Right atrium auricular region (tissue), 2 donors: Measurements from ENCODE around the gene ZNF555. TPM values are rescaled to one million over a fixed set of nuclear protein-coding genes. Genes with fewer than 3 reads are reported as not detected.
A peak's percentile ranks its signal among the peaks of the same experiment; 100 is the strongest.

Experiments
- DNase-seq: peaks from one replicate; pipeline ENCODE4 v3.0.0-alpha.2; 2019; ENCODE audit warnings: low spot score
- H3K27ac ChIP-seq, 2 donors: fragments of 200-600 bp; sonication (generic); 1 replicate in 1 of 2; 2 replicates in 1 of 2; pipeline ENCODE4 v1.5.1; 2016 to 2019
- H3K27me3 ChIP-seq, 2 donors: fragments of 200-600 bp; sonication (generic); one replicate each; pipeline versions ENCODE4 v1.5.1 to v1.6.0; 2017 to 2019
- H3K36me3 ChIP-seq: fragments of 200-600 bp; sonication (generic); one replicate; pipeline ENCODE4 v1.5.1; 2016
- H3K4me1 ChIP-seq, 2 donors: fragments of 200-600 bp; sonication (generic); one replicate each; pipeline versions ENCODE4 v1.5.1 to v1.6.0; 2017 to 2019
- H3K4me3 ChIP-seq, 2 donors: fragments of 200-600 bp; sonication (generic); 1 replicate in 1 of 2; 2 replicates in 1 of 2; pipeline ENCODE4 v1.5.1; 2017 to 2019; ENCODE audit warnings: mild to moderate bottlenecking in 1 of 2, moderate library complexity in 1 of 2
- H3K9me3 ChIP-seq, 2 donors: fragments of 200-600 bp; sonication (generic); one replicate each; pipeline ENCODE4 v1.5.1; 2019
- CTCF ChIP-seq, 2 donors: fragments of 200-600 bp; sonication (generic); IDR thresholded peaks; one replicate each; pipeline ENCODE4 v1.5.1; 2019; ENCODE audit warnings: antibody characterized with exemption in 2 of 2
- total RNA-seq, 2 donors: library from RNA; depleted of rRNA; stranded (reverse); fragments of >200 nt; gene quantifications; one replicate each; pipeline ENCODE4 v1.1.0, GENCODE V29; 2016

Gene ZNF555
- total RNA-seq, 2 donors from 2014 or later = 5.5 to 5.9 TPM

DNA sequence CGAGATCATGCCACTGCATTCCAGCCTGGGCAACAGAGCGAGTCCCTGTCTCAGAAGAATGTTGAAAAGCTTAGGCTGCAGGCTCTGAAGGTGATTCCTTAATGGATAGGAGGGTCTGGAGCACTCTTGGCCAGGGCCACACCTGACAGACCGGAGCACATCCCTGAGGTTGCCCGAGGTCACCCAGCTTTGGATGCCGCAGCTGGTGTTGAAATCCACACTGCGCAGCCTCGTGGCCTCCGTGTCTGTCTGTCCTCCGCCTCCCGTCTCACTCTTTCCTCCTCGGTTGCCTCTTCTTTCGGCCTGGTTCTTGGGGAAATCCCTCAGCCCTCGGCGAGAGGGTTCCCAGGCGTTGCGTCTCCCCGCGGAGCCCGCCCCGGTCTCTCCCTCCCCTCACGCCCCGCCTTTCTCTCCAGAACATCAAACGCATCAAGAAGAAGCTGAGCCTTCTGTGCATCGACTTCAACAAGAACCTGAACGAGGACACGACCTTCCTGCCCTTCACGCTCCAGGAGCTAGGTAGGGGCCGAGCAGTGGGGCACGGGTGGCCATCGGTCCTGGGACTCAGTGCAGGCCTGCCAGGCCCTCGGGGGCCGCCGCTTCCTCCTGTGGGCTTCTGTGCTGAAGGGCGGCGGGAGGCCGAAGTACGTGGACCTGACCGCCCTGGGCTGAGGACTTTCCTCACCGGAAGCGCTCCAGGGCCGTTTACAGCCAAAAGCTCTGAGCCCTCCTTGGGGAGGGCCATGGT is 41.8 kb upstream of the ZNF555 start:
- no peak for DNase-seq
- Histone ChIP-seq H3K9me3 (no peaks in the 10 kb centered on the region), H3K4me3 (no peak overlapping the region), H3K4me1 (peaks cover 0 to 19% of the 10 kb centered on the region in 2 donors), H3K27ac (peak overlapping the region; percentile 85 to 96), H3K27me3 (no peaks in the 10 kb centered on the region), H3K36me3 (peaks cover 12% of the 10 kb centered on the region)
- no peak for TF ChIP-seq CTCF (IDR thresholded peaks at IDR 0.05)

- Histone ChIP-seq H3K36me3 (peaks cover 13% of the 10 kb centered on the region), H3K27me3 (no peaks in the 10 kb centered on the region), H3K4me1 (peaks cover 0 to 19% of the 10 kb centered on the region in 2 donors), H3K27ac (peak overlapping the region; percentile 85 to 96), H3K9me3 (no peaks in the 10 kb centered on the region), H3K4me3 (no peak overlapping the region)
- TF ChIP-seq CTCF (IDR thresholded peaks at IDR 0.05) = no peak
- no peak for DNase-seq
These were observed 40.8 kb upstream of the ZNF555 start for GRCh38 chr19:2800506-2800905.

DNA sequence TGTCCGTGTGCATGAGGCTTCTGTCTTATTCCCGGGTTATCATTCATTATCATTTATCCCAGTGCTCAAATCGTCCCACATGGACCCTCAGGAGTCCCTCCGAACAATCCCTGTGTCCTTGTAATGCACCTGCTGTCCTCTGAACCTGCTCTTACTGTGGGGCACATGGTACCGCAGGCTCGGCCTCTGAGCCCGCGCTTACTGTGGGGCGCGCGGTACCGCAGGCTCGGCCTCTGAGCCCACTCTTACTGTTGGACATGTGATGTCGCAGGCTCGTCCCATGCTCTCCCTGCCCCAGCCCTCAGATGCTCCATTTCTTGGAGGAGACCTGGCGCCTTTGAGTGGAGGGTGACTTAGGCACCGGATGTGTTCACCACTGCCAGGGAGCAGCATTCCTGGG is 38.4 kb upstream of the ZNF555 start:
- Histone ChIP-seq H3K4me3 (no peak overlapping the region), H3K27me3 (no peaks in the 10 kb centered on the region), H3K27ac (no peak overlapping the region), H3K9me3 (no peaks in the 10 kb centered on the region), H3K36me3 (peaks cover 26% of the 10 kb centered on the region), H3K4me1 (peaks cover 0 to 7% of the 10 kb centered on the region in 2 donors)
- DNase-seq = no peak
- TF ChIP-seq CTCF (IDR thresholded peaks at IDR 0.05) = no peak

DNA sequence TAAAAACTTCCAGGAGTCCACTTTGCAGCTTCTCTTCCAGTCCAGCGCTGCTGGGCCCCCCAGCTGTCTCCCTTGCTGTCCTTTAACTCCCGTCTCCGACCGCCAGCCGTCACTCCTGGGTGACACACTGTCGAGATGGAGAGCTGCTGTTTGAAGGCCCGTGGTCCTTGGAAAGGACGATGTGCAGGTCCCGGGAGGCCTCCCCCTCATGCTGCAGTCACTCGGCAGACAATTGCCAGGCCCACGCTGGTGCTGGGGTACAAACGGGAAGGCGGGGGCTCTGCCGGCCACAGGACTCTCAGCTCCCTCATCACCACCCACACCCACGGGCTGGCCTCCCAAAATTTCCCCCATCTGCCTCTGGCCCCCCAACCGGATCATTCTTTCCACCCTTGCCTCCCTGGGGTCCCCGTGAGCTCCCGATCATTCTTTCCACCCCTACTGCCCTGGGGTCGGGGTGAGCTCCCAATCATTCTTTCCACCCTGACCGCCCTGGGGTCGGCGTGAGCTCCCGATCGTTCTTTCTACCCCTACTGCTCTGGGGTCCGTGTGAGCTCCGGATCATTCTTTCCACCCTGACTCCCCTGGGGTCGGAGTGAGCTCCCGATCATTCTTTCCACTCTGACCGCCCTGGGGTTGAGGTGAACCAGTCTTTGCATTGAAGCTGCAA is 37.7 kb upstream of the ZNF555 start:
- no peaks in the 10 kb centered on the region for H3K4me1 ChIP-seq
- H3K36me3 ChIP-seq = peaks cover 32% of the 10 kb centered on the region
- H3K27me3 ChIP-seq = no peaks in the 10 kb centered on the region
- no peak overlapping the region for H3K4me3 ChIP-seq
- TF ChIP-seq CTCF (IDR thresholded peaks at IDR 0.05) = no peak
- no peaks in the 10 kb centered on the region for H3K9me3 ChIP-seq
- no peak for DNase-seq
- no peak overlapping the region for H3K27ac ChIP-seq

DNA sequence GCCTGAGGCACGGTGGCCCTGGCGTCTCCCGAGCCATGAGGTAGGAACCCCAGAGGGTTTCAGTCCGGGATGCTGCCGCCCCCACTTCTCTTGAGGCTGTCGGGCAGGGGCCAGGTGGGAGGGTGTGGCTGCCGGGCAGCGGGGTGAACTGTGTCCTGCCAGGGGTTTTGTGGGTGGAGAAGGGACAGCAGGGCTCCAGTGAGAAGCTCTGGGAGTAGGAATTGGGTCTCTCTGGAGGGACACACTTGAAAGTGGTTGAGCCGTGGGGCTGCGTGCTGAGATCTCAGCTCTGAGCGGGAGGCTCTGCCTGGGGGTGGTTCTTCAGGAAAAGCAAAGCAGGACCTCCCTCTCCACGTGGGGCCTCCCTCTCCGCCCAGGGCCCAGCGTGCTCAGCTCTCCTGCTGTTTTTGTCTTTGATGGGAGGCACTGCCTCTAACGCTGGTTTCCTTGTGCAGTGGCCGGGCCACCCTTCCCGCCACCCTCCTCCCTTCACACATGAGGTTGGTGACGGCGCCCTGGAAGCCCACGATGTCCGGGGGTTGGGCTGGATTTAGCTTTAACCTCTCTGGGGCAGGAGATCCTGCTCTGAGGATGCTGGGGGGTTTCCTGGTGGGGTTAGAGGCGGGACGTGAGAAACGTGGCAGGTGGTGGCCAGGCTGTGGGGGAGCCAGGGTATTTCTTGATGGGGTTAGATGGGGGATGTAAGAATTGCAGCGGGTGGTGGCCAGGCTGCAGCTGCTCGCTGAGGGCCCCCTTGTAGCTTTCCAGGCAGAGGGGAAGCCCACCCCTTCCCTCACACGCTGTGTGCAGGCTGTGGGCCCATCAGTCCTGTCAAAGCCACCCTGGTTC is 36.9 kb upstream of the ZNF555 start:
- H3K36me3 ChIP-seq = peaks cover 40% of the 10 kb centered on the region

More for the DNA sequence above, 36.9 kb upstream of the ZNF555 start:
- no peak for DNase-seq
- H3K9me3 ChIP-seq = no peaks in the 10 kb centered on the region
- H3K27me3 ChIP-seq = no peaks in the 10 kb centered on the region
- TF ChIP-seq CTCF (IDR thresholded peaks at IDR 0.05) = no peak
- H3K4me1 ChIP-seq = no peaks in the 10 kb centered on the region
- H3K4me3 ChIP-seq = no peak overlapping the region
- H3K27ac ChIP-seq = no peak overlapping the region
